ENCODE measurements around the gene ZFAND6.

DNA sequence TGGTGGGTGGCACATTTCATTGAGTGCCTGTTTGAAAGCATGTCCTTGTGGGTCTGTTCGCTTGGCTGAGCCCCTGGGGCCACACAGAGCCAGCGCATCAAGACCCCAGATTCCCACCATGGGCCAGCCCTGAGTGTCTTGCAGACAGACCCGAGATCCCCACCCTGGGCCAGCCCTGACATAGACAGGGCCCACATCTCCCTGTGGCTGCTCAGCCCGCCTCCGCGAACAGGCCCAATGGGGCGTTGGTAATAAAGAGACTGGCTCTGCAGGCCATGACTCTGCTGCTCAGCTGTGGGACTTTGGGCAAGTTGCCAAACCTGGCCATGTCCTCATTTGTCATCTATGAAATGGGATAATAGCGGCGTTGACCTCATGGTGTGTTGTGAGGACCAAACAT is 116.0 kb downstream of the ZFAND6 start:
- no peak for TF ChIP-seq EZH2 (IDR thresholded peaks at IDR 0.05; ENCODE audit: borderline replicate concordance, low read depth, low read length, poor library complexity, severe bottlenecking)
- TF ChIP-seq, protein P1, sequence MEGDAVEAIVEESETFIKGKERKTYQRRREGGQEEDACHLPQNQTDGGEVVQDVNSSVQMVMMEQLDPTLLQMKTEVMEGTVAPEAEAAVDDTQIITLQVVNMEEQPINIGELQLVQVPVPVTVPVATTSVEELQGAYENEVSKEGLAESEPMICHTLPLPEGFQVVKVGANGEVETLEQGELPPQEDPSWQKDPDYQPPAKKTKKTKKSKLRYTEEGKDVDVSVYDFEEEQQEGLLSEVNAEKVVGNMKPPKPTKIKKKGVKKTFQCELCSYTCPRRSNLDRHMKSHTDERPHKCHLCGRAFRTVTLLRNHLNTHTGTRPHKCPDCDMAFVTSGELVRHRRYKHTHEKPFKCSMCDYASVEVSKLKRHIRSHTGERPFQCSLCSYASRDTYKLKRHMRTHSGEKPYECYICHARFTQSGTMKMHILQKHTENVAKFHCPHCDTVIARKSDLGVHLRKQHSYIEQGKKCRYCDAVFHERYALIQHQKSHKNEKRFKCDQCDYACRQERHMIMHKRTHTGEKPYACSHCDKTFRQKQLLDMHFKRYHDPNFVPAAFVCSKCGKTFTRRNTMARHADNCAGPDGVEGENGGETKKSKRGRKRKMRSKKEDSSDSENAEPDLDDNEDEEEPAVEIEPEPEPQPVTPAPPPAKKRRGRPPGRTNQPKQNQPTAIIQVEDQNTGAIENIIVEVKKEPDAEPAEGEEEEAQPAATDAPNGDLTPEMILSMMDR (conservative IDR thresholded peaks at IDR 0.05; ENCODE audit: low read depth, low read length), result no peak

All from A673 (cell line).